Fibroblast of gingiva (primary cell): Measurements from ENCODE around the gene FIBCD1.
"Not testable (repeated sequence)": the region's sequence is repeated elsewhere in the genome, so short reads cannot be mapped to it uniquely, and the experiment has no call there.

ENCODE experiments used
- DNase-seq: peaks from one replicate; pipeline ENCODE4 v3.0.0-alpha.2; 2011; ENCODE audit warnings: low read depth

FIBCD1 gene

GRCh38 chr9:130921989-130922892 is 16.8 kb downstream of the FIBCD1 start:
- no peak for DNase-seq

- DNase-seq = no peak
Observed at GRCh38 chr9:130921300-130921988, 17.6 kb downstream of the FIBCD1 start.

- DNase-seq = no peak
Observed at GRCh38 chr9:130920762-130921299, 18.2 kb downstream of the FIBCD1 start.

GRCh38 chr9:130920233-130920632 is 18.8 kb downstream of the FIBCD1 start:
- no peak for DNase-seq

- no peak for DNase-seq
Observed at GRCh38 chr9:130919559-130920145, 19.4 kb downstream of the FIBCD1 start.

- no peak for DNase-seq
Observed at GRCh38 chr9:130918826-130919558, 20.1 kb downstream of the FIBCD1 start.

GRCh38 chr9:130918101-130918825 is 20.8 kb downstream of the FIBCD1 start:
- DNase-seq = no peak

GRCh38 chr9:130917168-130917960 is 21.7 kb downstream of the FIBCD1 start:
- DNase-seq = no peak

- DNase-seq = no peak
Observed at GRCh38 chr9:130915096-130915447, 24.0 kb downstream of the FIBCD1 start.

- no peak for DNase-seq
Observed at GRCh38 chr9:130914417-130915095, 24.5 kb downstream of the FIBCD1 start.

- no peak for DNase-seq
Observed at GRCh38 chr9:130913599-130914416, 25.2 kb downstream of the FIBCD1 start.

- DNase-seq = peak; percentile 89
Observed at GRCh38 chr9:130912932-130913598, 26.0 kb downstream of the FIBCD1 start.

- no peak for DNase-seq
Observed at GRCh38 chr9:130911254-130912049, 27.6 kb downstream of the FIBCD1 start.

GRCh38 chr9:130910670-130911069 is 28.4 kb downstream of the FIBCD1 start:
- DNase-seq = not testable (repeated sequence)

- DNase-seq = not testable (repeated sequence)
Observed at GRCh38 chr9:130910041-130910440, 29.0 kb downstream of the FIBCD1 start.

- DNase-seq = no peak
Observed at GRCh38 chr9:130908878-130909355, 30.1 kb downstream of the FIBCD1 start.

GRCh38 chr9:130908146-130908877 is 30.7 kb downstream of the FIBCD1 start:
- no peak for DNase-seq
